Hypothalamus (tissue), 51 donors: ENCODE measurements around the gene CDC5L.

Source experiments
- DNase-seq, 51 donors: peaks; one replicate each; lab custom pipeline; 2025; lab: John Stamatoyannopoulos, UW

Gene CDC5L

DNA sequence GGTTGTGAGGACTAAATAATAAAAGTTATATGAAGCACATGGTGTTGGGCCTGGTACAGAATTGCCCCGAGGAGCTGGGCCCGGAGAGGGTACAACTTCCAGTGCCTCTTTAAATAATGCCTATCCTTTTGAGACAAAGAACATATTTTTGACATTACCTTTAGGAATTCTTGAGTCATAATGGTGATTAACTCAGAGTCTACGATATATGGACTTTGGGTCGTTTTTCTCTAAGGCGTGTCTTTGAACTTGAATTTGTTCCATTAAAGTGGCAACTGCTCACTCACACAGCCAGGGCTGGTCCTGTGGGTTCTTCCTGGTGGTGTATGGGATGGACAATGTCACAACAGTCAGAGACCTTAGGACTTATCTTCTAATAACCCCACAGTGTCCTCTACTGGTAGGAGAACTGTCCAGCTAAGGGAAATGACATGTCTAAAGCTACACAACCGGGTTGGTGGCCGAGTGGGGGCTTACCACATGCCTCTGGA, 106.5 kb downstream of the CDC5L start:
- no peak for DNase-seq

GRCh38 chr6:44495036-44495901, 107.8 kb downstream of the CDC5L start:
- DNase-seq: no peak

- no peak for DNase-seq
Observed at GRCh38 chr6:44496665-44497369, 109.3 kb downstream of the CDC5L start.

- no peak for DNase-seq
Observed at GRCh38 chr6:44497807-44498206, 110.3 kb downstream of the CDC5L start.

DNA sequence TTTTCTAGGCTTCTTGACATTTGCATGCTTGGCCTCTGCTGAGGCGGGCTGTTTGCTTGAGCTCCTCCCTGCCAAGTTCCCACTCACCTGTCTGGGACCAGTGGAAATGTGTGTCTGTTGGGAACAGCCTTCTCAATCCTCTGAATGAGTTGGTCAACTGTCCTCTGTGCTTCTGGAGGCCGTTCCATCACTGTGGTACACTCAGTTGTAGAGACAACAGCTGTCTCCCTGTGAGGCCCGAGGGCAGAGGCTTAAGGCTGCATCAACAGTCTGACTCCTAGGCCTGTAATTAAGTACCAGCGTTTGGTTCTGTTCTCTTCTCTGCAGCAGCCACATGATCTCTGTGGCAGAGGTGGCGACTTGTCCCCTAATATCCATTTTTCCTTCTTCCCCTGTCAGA, 110.9 kb downstream of the CDC5L start:
- no peak for DNase-seq

DNA sequence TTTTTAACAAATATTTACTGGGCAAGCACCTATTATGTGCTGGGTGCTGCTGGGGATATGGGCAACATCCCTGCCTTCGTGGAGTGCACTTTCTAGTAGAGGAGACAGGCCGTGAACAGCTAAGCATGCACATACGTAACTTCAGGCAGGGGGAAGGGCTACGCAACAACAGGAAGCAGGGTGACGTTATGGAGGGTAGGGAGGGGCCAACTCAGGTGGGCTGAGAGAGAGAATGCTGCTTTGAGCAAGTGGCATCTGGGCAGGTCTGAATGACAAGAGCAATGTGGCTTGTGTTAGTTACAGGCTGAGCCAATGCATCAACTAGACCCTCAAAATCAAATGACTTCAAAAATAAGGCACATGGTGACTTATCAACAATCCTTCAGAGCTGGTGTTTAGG, 112.1 kb downstream of the CDC5L start:
- DNase-seq: no peak
